B cell (primary cell): ENCODE data around the gene KCNF1.

Experiments used
- CTCF ChIP-seq: fragments of 200-600 bp; IDR thresholded peaks from one replicate; pipeline ENCODE4 v1.8.0; 2022; ENCODE audit warnings: antibody characterized with exemption, mild to moderate bottlenecking
- EZH2 ChIP-seq: IDR thresholded peaks from 2 replicates; pipeline ENCODE4 v1.6.1; 2012; ENCODE audit warnings: borderline replicate concordance, low read depth, mild to moderate bottlenecking, moderate library complexity, low read length; ENCODE audit not compliant: insufficient read depth, poor library complexity, severe bottlenecking

DNA sequence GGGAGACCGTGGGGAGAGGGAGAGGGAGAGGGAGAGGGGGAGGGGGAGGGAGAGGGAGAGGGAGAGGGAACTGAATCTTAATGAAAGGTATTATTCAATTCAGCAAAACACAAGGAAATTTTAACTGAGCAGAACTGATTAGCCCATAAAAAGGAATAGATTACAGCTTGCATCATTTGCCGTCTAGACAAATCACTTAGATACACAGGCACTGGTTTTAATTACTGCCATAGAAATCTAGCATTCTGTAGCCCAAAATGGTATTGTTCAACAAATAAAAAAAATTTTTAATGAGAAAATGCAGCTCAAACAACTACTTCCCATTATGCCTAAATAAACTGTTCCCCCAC lies 7.9 kb upstream of the KCNF1 start:
- TF ChIP-seq CTCF (no peak), EZH2 (no peak)
